ENCODE measurements around the gene PDXP.
"Not testable (repeated sequence)": the region's sequence is repeated elsewhere in the genome, so short reads cannot be mapped to it uniquely, and the experiment has no call there.

Gene PDXP

GRCh38 chr22:37658133-37659065 is at the start of gene PDXP:
Gene PDXP, plus strand, starts transcription at chr22:37658723. Its CDS starts 60 bp downstream, at chr22:37658783.
- peak; percentile 98 for DNase-seq (ENCODE audit: low read depth in 2 of 2)

GRCh38 chr22:37609240-37610152 is 49.0 kb upstream of the PDXP start:
- no peak for DNase-seq (ENCODE audit: low read depth in 2 of 2)

GRCh38 chr22:37610153-37610475 is 48.4 kb upstream of the PDXP start:
- not testable (repeated sequence) for DNase-seq (ENCODE audit: low read depth in 2 of 2)

GRCh38 chr22:37610480-37611129 is 47.9 kb upstream of the PDXP start:
- no peak for DNase-seq (ENCODE audit: low read depth in 2 of 2)

- DNase-seq (ENCODE audit: low read depth in 2 of 2): no peak
Observed at GRCh38 chr22:37611207-37611606, 47.3 kb upstream of the PDXP start.

- no peak for DNase-seq (ENCODE audit: low read depth in 2 of 2)
Observed at GRCh38 chr22:37616201-37617083, 42.1 kb upstream of the PDXP start.

GRCh38 chr22:37617431-37617830 is 41.1 kb upstream of the PDXP start:
- DNase-seq (ENCODE audit: low read depth in 2 of 2): no peak

- no peak for DNase-seq (ENCODE audit: low read depth in 2 of 2)
Observed at GRCh38 chr22:37618072-37618656, 40.4 kb upstream of the PDXP start.

GRCh38 chr22:37618674-37619073 is 39.8 kb upstream of the PDXP start:
- DNase-seq (ENCODE audit: low read depth in 2 of 2): no peak

- DNase-seq (ENCODE audit: low read depth in 2 of 2): no peak
Observed at GRCh38 chr22:37619991-37620390, 38.5 kb upstream of the PDXP start.

- DNase-seq (ENCODE audit: low read depth in 2 of 2): no peak
Observed at GRCh38 chr22:37621352-37621860, 37.1 kb upstream of the PDXP start.

- peak; percentile 63 to 66 for DNase-seq (ENCODE audit: low read depth in 2 of 2)
Observed at GRCh38 chr22:37623075-37624016, 35.2 kb upstream of the PDXP start.

GRCh38 chr22:37624017-37624365 is 34.5 kb upstream of the PDXP start:
- no peak for DNase-seq (ENCODE audit: low read depth in 2 of 2)

GRCh38 chr22:37624876-37625275 is 33.6 kb upstream of the PDXP start:
- no peak for DNase-seq (ENCODE audit: low read depth in 2 of 2)

- no peak for DNase-seq (ENCODE audit: low read depth in 2 of 2)
Observed at GRCh38 chr22:37625737-37626136, 32.8 kb upstream of the PDXP start.

GRCh38 chr22:37626144-37626543 is 32.4 kb upstream of the PDXP start:
- DNase-seq (ENCODE audit: low read depth in 2 of 2): no peak

- no peak for DNase-seq (ENCODE audit: low read depth in 2 of 2)
Observed at GRCh38 chr22:37626556-37627075, 31.9 kb upstream of the PDXP start.

GRCh38 chr22:37627121-37627520 is 31.4 kb upstream of the PDXP start:
- DNase-seq (ENCODE audit: low read depth in 2 of 2): no peak

- DNase-seq (ENCODE audit: low read depth in 2 of 2): no peak
Observed at GRCh38 chr22:37627545-37627944, 31.0 kb upstream of the PDXP start.
